ENCODE data around the gene GPC3.

GRCh38 chrX:133910539-133910938, 74.9 kb downstream of the GPC3 start:
- TF ChIP-seq CTCF (conservative IDR thresholded peaks at IDR 0.05 in 1 of 2, IDR thresholded peaks at IDR 0.05 in 1 of 2; ENCODE audit: extremely low read depth in 1 of 2, insufficient read depth in 1 of 2, low read depth in 1 of 2, low read length in 2 of 2) (no peak), EZH2 (IDR thresholded peaks at IDR 0.05; ENCODE audit: borderline replicate concordance, low read length) (no peak)
